Fibroblast of skin of right quadriceps (primary cell): ENCODE measurements around the gene HOXD12.
A peak's percentile ranks its signal among the peaks of the same experiment; 100 is the strongest.

ENCODE experiments used
- DNase-seq: peaks from one replicate; pipeline ENCODE4 v3.0.0-alpha.2; 2013

Gene HOXD12

DNA sequence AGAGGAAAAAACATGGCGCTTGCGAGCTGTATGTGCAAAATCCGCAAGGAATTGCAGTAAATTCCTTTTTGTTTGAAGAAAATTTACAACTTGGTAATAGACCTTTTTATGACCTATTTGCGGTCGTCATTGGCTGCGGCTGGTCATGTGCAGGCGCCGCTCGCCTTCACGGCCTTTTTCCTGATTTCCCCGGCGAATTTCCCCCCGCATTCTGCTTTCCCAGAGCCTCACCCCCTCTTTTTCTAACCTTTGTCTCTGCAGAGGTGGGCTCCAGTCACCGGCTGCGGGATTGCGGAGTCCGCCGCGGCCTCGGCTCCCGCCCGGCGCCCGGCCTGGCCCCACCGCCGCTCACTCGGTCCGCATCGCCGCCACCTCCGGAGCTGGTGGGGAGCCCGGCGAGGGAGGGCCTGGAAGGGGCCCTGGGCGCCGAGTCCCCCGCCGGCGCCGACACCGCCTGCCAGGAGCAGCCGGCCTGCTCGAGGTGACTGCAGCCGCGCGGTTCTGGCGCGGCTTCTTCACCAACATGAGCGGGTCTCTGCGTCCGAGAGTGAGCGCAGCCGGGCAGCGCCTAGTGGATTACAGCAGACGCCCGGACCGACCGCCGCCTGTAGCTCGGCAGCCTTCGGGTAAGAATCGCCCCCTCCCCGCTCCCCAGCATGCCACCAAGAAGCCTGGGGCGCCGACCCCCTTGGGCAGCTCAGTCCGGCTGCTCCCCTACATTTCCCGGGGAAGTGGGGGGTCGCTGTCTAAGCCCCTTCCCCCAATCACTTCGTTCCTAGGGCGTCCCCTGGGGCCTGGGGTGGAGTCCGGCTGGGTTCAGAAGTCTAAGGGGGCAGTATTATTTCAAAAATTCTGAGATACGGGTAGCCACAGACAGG lies 37.0 kb downstream of the HOXD12 start:
- DNase-seq = peak; percentile 84

DNA sequence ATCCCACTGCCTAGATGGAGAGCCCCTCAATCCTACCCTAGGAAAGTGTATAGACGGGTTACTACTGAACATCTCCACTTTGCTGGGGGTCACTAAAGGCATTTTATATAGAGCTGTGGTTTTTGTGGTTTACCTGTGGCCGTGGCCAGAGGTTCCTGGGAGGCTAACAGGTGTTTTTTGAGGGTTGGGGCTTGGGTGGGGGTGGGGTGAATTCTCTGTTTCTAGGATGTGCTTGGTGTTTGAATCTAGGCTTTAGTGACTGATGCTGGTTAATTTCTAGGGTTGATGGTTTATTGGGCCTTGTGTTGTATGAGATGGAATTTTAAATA lies 37.6 kb downstream of the HOXD12 start:
- no peak for DNase-seq

DNA sequence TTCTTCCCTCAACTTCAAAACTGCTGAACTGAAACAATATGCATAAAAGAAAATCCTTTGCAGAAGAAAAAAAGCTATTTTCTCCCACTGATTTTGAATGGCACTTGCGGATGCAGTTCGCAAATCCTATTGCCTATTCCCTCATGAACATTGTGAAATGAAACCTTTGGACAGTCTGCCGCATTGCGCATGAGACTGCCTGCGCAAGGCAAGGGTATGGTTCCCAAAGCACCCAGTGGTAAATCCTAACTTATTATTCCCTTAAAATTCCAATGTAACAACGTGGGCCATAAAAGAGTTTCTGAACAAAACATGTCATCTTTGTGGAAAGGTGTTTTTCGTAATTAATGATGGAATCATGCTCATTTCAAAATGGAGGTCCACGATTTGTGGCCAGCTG lies 38.3 kb downstream of the HOXD12 start:
- peak; percentile 48 for DNase-seq

DNA sequence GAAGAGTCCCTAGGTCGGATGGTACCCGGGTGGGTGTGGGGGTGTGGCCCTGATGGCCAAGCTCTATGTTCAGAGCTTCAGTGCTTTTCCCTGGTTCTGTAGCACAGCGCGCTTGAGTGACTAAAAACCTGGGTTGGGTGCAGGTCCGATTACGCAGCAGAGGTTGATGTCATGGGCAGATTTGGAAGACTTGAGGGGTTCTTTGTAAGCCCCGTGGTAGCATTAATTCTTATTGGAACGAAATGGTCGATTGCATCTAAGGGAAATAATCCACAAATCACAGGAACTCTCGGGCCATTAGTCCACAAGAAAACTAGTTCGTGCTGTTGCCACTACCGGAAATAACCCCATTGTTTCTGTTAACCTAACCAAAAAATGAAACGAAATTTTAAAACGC lies 38.9 kb downstream of the HOXD12 start:
- peak; percentile 54 for DNase-seq

DNA sequence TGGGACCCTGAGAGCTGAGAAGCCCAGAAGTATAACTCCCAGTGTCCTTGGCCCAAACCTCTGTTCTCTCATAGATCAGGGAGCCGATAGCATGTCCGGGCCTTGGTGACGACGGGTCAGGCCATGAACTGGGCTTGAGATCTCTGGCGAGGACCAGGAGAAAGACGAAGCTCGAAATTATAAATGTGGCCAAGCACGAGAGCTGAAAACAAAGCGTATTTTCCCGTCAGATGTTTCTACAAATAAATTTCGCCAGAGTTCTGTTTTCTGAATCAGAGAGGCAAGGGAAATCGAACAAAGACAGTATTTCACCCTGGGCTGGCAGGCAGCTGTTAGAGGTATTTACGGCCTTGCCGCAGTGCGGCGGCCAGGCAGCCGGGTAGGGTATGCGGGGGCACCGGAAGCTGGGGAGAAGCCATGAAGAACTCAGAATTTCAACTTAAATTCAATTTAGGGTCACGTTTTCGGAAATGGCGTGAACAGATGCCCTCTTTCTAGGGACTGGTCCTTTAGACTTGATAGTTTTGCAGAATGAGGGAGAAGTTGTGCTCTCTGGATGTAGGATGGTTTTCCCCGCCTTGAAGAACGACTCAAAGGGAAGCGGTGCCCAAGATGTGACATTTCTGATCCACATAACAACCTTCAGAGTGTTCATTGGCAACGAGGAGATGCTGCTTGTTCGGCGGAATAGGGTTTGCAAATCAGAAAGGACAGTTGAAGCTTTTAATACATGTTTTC lies 39.5 kb downstream of the HOXD12 start:
- peak; percentile 57 for DNase-seq

DNA sequence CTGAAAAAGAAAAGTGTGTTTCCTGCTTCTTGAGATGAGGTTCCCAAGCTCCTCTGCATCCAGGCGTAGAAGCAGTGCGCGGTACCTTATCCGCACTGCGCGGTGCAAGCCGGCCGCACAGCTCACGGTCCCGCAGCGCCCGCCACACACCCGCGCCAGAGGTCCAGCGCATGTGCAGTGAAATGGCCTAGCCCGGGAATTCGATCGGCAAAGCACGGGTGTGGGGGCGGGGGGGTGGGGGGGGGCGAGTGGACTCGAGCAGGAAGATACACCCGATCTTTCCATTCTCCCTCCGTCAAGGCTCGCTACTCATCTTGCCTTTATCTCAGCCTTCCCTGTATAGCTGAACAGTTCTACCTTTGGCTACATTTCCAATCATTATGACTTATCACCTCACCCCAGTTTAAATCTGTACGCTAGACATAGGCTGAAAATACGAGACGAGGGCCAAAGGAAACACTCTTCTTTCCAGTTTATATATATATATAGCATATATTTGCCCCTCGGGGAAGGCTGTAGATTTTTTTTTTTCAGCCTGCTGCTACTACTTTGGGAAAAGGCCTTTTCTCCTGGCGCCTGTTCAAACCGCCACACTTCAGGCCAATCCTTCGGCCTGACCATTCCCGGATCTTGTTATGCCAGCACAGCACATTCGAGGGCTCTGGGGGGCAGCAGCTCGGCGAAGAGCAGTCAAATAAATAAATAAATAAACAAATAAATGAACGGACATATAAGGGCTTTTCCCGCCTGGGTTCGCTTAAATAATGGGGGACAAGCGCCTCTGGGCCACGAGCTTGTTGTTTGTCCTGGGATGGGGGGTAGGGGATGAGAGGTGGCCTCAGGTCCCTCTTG lies 40.3 kb downstream of the HOXD12 start:
- peak; percentile 73 for DNase-seq

DNA sequence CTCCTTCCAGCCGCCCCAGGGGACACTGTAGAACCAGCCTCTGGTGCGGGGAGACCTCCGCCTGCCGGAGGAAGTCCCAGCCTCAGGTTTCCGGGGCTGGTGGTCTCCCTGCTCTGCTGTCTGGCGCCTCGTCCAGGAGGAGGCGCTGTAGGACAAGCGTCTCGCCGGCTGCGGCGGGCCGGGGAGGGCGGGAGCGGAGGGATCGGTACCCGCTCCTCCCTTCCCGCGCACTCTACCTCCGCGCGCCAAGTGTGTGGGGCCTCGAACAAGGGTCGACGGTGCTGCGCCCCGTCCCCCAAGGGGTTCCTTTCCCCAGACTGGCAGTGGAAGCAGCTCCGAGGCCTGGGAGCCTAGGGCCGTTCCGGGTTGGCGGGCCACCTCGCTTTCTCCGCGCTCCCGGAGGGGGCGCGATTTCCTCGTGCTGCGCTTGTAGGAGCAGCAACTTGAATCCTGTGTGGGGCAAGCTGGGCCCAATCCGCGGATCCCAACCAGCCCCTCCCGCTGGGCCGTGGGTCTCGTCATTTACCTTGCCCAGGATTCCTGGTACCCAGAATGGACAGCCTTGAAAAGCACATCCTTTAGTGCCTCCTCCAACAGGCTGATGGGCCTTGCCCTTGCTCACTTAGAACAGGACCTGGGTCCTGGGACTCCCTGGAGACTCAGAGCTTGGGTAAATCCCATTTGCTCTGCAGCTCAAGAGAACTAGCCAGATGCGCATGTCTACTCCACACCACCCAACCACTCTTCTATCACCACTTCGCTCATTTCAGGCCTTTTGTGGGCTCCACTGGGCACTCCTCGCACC lies 41.1 kb downstream of the HOXD12 start:
- peak; percentile 84 for DNase-seq

DNA sequence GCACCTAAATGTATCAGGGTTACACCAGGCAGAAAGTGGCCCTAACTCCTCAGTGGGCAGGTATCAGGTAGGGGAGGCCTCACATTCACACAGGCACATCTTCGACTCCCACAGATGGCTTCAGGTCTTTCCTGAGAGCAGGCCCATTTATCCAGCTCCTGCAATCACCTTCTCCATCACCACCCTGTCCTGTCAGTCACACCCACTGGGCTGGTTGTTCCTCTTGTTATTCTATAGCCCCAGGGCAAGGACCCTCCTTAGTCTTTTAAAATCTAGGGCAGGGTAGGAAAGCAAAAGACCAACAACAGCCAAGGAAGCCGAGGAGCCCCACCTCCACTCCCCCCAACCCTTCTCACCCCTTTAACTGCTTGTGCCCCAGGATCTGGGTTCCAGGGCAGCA lies 42.7 kb downstream of the HOXD12 start:
- DNase-seq = no peak

DNA sequence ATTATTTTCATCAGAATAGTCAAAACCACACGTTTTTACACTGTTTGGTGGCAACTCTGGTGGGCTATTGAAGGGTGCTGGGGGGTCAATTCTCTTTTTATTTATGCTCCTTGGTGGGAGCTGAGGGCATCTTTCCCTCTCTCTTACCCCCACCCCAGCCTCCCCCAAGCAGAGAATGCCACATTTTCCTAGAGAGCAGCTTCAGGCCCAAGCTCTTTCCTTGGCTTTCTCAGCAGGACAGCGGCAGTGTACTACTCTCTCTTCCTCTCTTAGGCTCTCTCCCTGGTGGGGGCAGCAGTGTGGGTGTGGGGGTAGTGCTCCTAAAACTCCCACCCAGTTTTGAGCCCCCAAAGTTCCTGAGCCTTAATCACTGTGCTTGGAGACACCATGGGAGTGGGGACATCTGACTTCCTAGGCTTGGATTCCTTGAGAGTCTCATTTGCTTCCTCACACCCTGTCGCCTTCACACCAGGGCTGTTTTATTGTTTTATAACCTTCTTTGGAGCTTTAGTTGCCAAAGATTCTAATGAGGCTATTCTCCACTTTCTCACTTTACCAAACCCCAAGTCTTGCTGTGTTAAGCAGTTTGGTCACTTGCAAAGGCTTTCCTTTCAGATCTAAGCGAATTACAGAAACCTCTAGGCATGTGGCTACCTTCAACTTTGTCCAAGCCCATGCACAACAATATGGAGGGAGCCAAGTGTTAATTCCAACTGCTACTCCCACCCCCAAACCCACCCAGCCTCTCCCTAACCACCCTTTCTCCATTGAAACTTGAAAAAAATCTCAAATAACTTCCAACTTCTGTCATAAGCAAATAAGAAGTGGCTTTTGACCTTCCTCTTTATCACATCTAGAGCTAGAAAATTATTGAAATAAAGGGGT lies 45.7 kb downstream of the HOXD12 start:
- DNase-seq = no peak

DNA sequence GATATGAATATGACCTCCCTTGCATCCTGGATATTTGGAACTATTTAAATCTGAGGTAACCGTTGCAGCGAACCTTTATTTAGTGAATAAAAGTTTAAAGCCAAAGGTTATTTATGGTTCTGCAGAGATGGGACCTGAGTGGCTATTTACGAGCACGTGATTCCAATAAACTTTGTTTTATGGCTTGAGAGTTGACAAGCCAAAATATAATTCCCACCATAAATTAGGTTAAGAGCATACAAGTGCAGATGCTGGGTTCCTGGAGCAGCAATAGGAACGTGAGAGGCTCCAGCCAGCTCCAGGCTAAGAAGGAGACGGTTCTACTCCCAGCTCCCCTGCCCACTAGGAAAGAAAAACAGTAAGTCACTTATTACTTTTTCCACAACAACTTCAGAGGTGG lies 46.5 kb downstream of the HOXD12 start:
- peak; percentile 38 for DNase-seq

DNA sequence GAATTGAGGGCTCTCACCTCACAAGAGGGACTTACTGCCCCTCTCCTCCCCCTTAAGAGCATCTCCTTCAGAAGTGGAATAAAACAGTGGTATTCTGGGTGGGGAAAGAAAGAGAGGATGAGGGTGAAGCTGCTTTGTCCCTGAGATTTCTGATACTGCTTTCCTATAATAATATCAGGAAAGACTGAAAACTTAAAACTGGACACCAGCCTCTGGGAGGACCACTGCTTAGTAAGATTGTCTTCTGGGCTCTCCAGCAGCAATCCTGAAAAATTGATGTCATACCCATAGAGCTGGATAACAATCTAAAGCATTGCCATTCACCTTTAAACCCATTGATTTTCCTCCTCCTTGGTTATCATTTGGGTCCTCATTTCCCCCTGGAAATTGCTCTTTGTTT lies 47.0 kb downstream of the HOXD12 start:
- no peak for DNase-seq

DNA sequence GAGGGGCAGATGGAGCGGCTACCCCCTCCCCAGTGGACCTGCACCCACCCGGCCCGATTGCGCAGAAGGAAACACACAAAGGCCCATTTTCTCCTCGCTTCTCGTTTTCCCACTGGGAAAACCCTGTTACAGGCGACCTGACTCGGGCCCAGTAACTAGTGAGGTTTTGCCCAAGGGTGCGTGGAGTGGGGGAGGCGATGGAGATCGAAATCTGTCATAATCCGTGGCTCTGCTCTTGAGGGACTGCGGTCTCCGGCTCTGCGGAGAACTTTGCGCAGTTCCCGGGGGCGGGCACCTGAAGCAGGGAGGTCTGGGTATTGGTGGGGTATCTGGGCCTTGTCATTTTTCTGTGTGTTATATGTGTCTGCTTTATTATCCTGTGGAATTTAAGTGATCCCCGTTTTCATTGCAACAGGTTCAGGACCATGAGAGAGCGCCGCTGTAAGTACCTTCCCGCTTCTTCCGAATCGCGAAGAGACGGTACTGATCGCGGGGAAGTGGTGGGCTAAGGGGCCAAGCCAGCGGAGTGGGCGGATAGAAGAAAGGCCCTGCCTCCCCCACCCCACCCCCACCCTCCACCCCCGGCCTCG lies 47.7 kb downstream of the HOXD12 start:
- DNase-seq = no peak

DNA sequence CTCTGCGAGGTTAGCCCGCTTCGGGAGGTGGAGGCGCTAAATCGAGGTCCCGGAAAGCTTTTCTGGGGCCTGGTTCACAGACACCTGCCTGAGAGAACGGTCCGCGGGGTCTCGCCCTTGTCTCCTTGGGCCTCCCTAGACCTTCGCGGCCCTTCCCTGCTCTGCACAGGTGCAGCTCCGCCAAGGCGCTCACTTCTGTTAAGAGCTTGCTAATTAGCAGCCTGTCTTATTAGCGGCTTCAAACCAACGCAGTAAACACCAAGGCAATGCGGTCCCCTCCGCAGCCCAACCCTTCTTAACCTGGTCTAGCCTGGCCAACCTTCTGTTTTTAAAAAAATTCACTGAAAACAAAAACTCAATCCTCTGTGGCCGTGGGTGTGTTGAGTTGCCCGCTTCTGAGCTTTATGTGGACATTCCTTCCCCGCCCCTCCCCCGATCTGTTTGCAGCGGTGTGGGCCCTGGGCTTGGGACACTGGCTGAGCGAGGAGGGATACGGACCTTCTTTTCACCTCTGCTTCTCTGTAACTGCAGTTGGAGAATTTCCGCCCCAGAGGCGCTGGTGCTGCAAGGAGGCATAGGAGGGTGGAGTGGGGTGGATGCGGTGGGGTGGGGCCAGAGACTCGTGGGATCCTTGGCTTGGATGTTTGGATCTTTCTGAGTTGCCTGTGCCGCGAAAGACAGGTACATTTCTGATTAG lies 48.4 kb downstream of the HOXD12 start:
- no peak for DNase-seq

DNA sequence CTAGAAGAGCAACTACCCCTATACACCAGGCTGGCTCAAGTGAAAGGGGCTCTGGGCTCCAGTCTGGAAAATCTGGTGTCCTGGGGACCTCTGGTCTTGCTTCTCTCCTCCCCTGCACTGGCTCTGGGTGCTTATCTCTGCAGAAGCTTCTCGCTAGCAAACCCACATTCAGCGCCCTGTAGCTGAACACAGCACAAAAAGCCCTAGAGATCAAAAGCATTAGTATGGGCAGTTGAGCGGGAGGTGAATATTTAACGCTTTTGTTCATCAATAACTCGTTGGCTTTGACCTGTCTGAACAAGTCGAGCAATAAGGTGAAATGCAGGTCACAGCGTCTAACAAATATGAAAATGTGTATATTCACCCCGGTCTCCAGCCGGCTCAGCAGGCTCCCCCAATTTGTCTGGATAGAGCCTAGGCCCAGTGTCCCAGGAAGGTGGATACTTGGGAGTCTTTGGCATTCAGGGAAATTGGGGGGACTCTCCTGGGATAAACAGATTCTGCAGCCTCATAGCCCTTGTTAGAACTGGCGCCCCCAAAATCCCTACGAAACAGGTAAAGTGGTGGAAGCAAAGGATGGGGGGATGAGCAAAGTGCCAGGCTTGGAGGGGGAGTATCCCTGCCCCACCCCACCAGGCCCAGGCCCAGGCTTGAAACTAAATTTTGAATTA lies 49.3 kb downstream of the HOXD12 start:
- DNase-seq = no peak

DNA sequence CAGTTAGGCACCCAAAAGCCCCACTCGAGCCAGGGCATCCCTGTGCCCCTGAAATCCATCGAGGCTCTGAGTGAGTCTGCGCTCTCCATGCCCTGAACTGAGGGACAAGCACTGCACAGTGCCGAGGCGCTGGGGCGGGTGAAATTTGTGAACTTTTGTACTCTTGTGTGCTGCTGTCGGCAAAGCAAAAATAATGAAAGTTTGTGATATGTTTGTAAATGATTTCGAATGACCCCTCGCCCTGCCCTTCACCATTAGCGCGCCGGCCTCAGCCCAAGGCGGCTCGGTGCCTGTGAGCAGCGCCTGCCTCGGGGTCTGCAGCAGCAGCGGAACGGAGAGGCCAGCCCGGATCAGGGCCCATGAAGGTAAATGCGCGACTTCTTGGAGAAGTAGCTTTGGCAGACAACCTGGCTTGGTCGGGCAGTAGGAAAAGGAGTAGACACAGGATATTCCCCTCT lies 49.9 kb downstream of the HOXD12 start:
- DNase-seq = no peak

DNA sequence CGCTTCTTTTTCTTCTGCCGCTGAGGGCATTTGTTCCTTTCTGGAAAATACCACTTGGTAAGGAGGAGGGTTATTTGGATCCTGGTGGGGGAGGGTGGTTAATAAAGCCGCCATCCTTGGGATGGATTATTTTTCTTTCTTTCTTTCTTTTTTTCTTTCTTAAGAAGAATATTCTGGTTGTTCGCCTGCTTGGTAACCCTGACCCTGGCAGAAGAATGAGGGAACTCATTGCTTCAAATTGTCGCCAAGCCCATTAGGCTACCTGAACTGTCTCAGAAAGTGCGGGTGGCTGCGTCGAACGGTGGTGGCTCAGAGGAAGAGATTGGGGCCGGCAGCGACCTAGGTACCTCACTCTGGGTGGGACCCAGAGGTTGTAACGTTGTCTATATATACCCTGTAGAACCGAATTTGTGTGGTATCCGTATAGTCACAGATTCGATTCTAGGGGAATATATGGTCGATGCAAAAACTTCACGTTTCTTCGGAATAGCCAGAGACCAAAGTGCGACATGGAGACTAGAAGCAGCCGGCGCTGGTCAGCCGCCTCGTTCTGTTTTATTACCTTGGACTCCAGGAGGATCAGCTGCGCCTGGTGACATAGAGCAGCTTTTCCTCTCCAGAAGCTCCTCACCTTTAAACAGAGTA lies 50.5 kb downstream of the HOXD12 start:
- DNase-seq = no peak

DNA sequence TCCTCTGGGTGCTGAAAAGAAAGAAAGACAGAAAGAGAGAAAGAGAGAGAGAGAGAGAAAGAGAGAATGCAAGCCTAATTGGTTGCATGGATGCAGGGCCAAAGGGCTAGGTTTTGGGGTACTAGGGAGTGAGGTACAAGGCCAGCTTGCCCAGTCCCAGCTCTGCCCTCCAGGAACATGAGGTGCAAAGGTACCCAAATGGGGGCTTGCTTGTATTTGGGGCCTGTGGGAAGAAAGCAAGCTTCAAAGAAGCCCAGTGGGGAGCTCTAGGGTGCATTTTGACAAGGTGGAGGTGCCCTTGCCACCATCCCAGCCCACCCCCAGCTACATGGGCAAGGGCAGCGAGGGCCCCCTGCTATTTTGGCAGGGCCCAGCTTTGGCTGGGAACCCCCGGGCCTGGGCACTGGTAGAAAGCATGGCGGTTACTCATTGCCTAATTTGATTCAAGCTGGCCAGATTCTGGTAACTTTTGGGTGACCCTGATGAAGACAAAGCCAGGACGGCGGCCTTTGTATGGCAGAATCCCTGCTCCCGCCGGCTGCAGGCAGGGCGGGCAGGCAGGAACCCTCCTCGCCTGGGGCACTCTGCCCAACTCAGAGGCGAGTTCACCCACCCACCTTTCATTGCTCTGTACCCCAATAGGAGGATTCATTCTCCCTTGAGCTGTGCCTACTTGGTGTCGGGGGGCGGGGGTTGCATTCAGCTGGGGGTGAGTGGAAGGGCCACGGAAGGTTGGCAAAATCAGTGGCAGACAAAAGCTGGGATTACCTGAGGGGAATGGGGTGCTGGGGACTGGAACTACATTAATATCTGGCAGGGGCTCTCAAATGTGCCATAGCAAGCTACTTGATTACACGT lies 51.2 kb downstream of the HOXD12 start:
- DNase-seq = no peak
